HEK293 (cell line): ENCODE measurements around the gene REST.
A peak's percentile ranks its signal among the peaks of the same experiment; 100 is the strongest.

Experiments
- CTCF ChIA-PET: fragments of 350-600 bp; formaldehyde crosslinking; extraction: SDS; loops from one replicate; lab custom pipeline; 2021; ENCODE audit warnings: antibody characterized with exemption; lab: Yijun Ruan, JAX
- POLR2A ChIA-PET: fragments of 300-600 bp; formaldehyde crosslinking; extraction: SDS; loops from one replicate; lab custom pipeline; 2020; ENCODE audit warnings: antibody characterized with exemption, inconsistent platforms; lab: Yijun Ruan, JAX
- H3K27ac ChIP-seq: fragments of 200-500 bp; sonication (Bioruptor generic); 2 replicates; pipeline ENCODE4 v1.5.1; 2014; ENCODE audit warnings: low read depth, low read length, control low read depth, inconsistent platforms; ENCODE audit errors: extremely low read depth
- H3K36me3 ChIP-seq, 2 experiments: fragments of 200-500 bp in 1 of 2; sonication (Bioruptor generic) in 1 of 2; 1 replicate in 1 of 2; 2 replicates in 1 of 2; pipeline ENCODE4 v1.5.1; 2014 to 2017; ENCODE audit warnings: inconsistent platforms in 2 of 2, low read length in 2 of 2; ENCODE audit not compliant: control insufficient read depth in 2 of 2, insufficient read depth in 1 of 2
- H3K4me1 ChIP-seq: fragments of 200-500 bp; sonication (Bioruptor generic); 2 replicates; pipeline ENCODE4 v1.5.1; 2014; ENCODE audit warnings: mild to moderate bottlenecking, low read length, inconsistent platforms; ENCODE audit not compliant: control insufficient read depth, insufficient read depth
- H3K4me3 ChIP-seq: 2 replicates; pipeline ENCODE4 v1.5.1; 2011; ENCODE audit warnings: low read depth, mild to moderate bottlenecking, control low read depth, low read length, moderate library complexity
- H3K9me3 ChIP-seq: fragments of 200-500 bp; sonication (Bioruptor generic); 2 replicates; pipeline ENCODE4 v1.5.1; 2014; ENCODE audit warnings: low read depth, low read length, inconsistent platforms; ENCODE audit not compliant: control insufficient read depth, insufficient read depth
- KLF9 ChIP-seq: fragments of 450-650 bp; formaldehyde crosslinking; IDR thresholded peaks from 2 replicates; pipeline ENCODE4 v1.5.1; 2016; ENCODE audit warnings: missing biosample characterization, missing genetic modification characterization, low read depth
- MZF1 ChIP-seq: fragments of 450-650 bp; formaldehyde crosslinking; IDR thresholded peaks from 2 replicates; pipeline ENCODE4 v1.5.1; 2017; ENCODE audit warnings: missing biosample characterization, missing genetic modification characterization, borderline replicate concordance
- OSR2 ChIP-seq: fragments of 450-650 bp; formaldehyde crosslinking; IDR thresholded peaks from 2 replicates; pipeline ENCODE4 v1.5.1; 2016; ENCODE audit warnings: missing biosample characterization, missing genetic modification characterization
- ZNF184 ChIP-seq: fragments of 450-650 bp; IDR thresholded peaks from 2 replicates; pipeline ENCODE4 v1.5.1; 2018; ENCODE audit warnings: missing biosample characterization, mild to moderate bottlenecking, missing genetic modification characterization
- ZNF341 ChIP-seq: fragments of 450-650 bp; formaldehyde crosslinking; IDR thresholded peaks from 2 replicates; pipeline ENCODE4; 2016; ENCODE audit warnings: low read depth, missing biosample characterization, missing genetic modification characterization
- ZNF544 ChIP-seq: fragments of 450-650 bp; formaldehyde crosslinking; IDR thresholded peaks from 2 replicates; pipeline ENCODE4 v1.5.0; 2017; ENCODE audit warnings: missing biosample characterization, missing genetic modification characterization
- ZNF558 ChIP-seq: fragments of 450-650 bp; formaldehyde crosslinking; IDR thresholded peaks from 2 replicates; pipeline ENCODE4 v1.5.1; 2016; ENCODE audit warnings: missing biosample characterization, missing genetic modification characterization
- ZNF623 ChIP-seq: fragments of 450-650 bp; formaldehyde crosslinking; IDR thresholded peaks from 2 replicates; pipeline ENCODE4 v1.5.1; 2016; ENCODE audit warnings: missing biosample characterization, missing genetic modification characterization
- ZNF664 ChIP-seq: fragments of 450-650 bp; formaldehyde crosslinking; IDR thresholded peaks from 2 replicates; pipeline ENCODE4 v1.5.1; 2016; ENCODE audit warnings: missing biosample characterization, missing genetic modification characterization
- ZNF792 ChIP-seq: fragments of 450-650 bp; formaldehyde crosslinking; IDR thresholded peaks from 2 replicates; pipeline ENCODE4 v1.5.1; 2016; ENCODE audit warnings: missing biosample characterization, missing genetic modification characterization
- TF ChIP-seq, protein P1 (sequence below): fragments of 450-650 bp; formaldehyde crosslinking; IDR thresholded peaks from 2 replicates; pipeline ENCODE4 v1.5.1; 2016; ENCODE audit warnings: missing biosample characterization, missing genetic modification characterization
- TF ChIP-seq, protein P2 (sequence below): fragments of 450-650 bp; formaldehyde crosslinking; IDR thresholded peaks from 2 replicates; pipeline ENCODE4 v1.5.0; 2017; ENCODE audit warnings: missing biosample characterization, missing genetic modification characterization, borderline replicate concordance
- TF ChIP-seq, protein P3 (sequence below): fragments of 450-650 bp; formaldehyde crosslinking; IDR thresholded peaks from 2 replicates; pipeline ENCODE4 v1.5.1; 2016; ENCODE audit warnings: missing biosample characterization, missing genetic modification characterization, borderline replicate concordance
- TF ChIP-seq, protein P4 (sequence below): fragments of 450-650 bp; formaldehyde crosslinking; IDR thresholded peaks from 2 replicates; pipeline ENCODE4 v1.5.1; 2016; ENCODE audit warnings: missing biosample characterization, missing genetic modification characterization
- TF ChIP-seq, protein P5 (sequence below): fragments of 450-650 bp; formaldehyde crosslinking; IDR thresholded peaks from 2 replicates; pipeline ENCODE4 v1.5.1; 2016; ENCODE audit warnings: missing biosample characterization, missing genetic modification characterization, borderline replicate concordance

REST gene

DNA sequence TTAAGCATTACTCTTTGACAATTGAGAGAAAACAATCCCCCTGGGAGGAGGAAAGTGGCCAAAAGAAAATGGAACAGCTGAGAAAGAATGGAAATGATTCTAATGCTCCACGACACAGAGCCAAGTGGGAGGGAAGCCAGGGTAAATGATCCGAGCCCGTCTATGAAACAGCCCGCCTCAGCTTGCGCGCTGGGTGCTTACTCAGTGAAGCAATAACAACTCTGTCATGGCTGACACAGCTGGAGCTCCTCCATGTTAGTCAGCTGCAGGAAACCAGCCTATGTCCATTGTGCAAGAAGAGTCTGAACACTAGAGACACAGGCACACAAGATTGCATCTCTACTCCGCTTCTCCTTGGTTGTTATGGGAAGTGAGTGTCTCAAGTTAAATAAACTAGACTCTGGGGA lies 50.4 kb downstream of the REST start (continued):
- TF ChIP-seq, protein P1, sequence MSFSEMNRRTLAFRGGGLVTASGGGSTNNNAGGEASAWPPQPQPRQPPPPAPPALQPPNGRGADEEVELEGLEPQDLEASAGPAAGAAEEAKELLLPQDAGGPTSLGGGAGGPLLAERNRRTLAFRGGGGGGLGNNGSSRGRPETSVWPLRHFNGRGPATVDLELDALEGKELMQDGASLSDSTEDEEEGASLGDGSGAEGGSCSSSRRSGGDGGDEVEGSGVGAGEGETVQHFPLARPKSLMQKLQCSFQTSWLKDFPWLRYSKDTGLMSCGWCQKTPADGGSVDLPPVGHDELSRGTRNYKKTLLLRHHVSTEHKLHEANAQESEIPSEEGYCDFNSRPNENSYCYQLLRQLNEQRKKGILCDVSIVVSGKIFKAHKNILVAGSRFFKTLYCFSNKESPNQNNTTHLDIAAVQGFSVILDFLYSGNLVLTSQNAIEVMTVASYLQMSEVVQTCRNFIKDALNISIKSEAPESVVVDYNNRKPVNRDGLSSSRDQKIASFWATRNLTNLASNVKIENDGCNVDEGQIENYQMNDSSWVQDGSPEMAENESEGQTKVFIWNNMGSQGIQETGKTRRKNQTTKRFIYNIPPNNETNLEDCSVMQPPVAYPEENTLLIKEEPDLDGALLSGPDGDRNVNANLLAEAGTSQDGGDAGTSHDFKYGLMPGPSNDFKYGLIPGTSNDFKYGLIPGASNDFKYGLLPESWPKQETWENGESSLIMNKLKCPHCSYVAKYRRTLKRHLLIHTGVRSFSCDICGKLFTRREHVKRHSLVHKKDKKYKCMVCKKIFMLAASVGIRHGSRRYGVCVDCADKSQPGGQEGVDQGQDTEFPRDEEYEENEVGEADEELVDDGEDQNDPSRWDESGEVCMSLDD (tag by site-specific recombination) = no peak
- TF ChIP-seq, protein P2, sequence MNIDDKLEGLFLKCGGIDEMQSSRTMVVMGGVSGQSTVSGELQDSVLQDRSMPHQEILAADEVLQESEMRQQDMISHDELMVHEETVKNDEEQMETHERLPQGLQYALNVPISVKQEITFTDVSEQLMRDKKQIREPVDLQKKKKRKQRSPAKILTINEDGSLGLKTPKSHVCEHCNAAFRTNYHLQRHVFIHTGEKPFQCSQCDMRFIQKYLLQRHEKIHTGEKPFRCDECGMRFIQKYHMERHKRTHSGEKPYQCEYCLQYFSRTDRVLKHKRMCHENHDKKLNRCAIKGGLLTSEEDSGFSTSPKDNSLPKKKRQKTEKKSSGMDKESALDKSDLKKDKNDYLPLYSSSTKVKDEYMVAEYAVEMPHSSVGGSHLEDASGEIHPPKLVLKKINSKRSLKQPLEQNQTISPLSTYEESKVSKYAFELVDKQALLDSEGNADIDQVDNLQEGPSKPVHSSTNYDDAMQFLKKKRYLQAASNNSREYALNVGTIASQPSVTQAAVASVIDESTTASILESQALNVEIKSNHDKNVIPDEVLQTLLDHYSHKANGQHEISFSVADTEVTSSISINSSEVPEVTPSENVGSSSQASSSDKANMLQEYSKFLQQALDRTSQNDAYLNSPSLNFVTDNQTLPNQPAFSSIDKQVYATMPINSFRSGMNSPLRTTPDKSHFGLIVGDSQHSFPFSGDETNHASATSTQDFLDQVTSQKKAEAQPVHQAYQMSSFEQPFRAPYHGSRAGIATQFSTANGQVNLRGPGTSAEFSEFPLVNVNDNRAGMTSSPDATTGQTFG = no peak
- no peak for TF ChIP-seq MZF1 (tag by site-specific recombination)
- TF ChIP-seq, protein P3, sequence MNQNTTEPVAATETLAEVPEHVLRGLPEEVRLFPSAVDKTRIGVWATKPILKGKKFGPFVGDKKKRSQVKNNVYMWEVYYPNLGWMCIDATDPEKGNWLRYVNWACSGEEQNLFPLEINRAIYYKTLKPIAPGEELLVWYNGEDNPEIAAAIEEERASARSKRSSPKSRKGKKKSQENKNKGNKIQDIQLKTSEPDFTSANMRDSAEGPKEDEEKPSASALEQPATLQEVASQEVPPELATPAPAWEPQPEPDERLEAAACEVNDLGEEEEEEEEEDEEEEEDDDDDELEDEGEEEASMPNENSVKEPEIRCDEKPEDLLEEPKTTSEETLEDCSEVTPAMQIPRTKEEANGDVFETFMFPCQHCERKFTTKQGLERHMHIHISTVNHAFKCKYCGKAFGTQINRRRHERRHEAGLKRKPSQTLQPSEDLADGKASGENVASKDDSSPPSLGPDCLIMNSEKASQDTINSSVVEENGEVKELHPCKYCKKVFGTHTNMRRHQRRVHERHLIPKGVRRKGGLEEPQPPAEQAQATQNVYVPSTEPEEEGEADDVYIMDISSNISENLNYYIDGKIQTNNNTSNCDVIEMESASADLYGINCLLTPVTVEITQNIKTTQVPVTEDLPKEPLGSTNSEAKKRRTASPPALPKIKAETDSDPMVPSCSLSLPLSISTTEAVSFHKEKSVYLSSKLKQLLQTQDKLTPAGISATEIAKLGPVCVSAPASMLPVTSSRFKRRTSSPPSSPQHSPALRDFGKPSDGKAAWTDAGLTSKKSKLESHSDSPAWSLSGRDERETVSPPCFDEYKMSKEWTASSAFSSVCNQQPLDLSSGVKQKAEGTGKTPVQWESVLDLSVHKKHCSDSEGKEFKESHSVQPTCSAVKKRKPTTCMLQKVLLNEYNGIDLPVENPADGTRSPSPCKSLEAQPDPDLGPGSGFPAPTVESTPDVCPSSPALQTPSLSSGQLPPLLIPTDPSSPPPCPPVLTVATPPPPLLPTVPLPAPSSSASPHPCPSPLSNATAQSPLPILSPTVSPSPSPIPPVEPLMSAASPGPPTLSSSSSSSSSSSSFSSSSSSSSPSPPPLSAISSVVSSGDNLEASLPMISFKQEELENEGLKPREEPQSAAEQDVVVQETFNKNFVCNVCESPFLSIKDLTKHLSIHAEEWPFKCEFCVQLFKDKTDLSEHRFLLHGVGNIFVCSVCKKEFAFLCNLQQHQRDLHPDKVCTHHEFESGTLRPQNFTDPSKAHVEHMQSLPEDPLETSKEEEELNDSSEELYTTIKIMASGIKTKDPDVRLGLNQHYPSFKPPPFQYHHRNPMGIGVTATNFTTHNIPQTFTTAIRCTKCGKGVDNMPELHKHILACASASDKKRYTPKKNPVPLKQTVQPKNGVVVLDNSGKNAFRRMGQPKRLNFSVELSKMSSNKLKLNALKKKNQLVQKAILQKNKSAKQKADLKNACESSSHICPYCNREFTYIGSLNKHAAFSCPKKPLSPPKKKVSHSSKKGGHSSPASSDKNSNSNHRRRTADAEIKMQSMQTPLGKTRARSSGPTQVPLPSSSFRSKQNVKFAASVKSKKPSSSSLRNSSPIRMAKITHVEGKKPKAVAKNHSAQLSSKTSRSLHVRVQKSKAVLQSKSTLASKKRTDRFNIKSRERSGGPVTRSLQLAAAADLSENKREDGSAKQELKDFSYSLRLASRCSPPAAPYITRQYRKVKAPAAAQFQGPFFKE (tag by site-specific recombination) = no peak
- TF ChIP-seq ZNF184 = no peak
- no peak for TF ChIP-seq ZNF792 (tag by site-specific recombination)
- no peak for TF ChIP-seq ZNF664 (tag by site-specific recombination)
- peak; percentile 44; the same call in 1 of the 2 replicates for TF ChIP-seq ZNF341 (tag by site-specific recombination)

DNA sequence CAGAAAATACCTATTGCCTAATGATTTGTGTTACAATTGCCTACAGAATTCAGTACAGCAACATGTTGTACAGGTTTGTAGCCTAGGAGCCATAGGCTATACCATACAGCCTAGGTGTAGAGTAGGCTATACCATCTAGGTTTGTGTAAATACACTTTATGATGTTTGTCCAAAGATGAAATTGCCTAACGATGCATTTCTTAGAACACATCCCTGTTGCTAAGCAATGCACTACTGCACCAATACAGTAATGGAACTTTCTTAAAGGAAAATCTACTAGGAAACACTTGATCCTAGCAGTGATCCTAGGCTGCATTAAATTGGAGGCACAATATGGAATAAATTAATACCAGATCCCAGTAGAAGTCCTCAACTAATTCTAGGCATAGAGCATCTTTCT lies 51.4 kb downstream of the REST start:
- ChIA-PET POLR2A (no interaction called here), CTCF (interaction anchor here (0.6 to 1.4 kb wide), 3 partner anchors 18 to 640 kb away, joined by 4 to 5 read pairs (median 5); no protein-coding TSS in a partner anchor)
- Histone ChIP-seq H3K9me3 (no peaks in the 10 kb centered on the region), H3K36me3 (peaks cover 5 to 23% of the 10 kb centered on the region in 2 experiments), H3K4me3 (no peak overlapping the region), H3K4me1 (no peaks in the 10 kb centered on the region), H3K27ac (no peak overlapping the region)
- TF ChIP-seq, protein P4, sequence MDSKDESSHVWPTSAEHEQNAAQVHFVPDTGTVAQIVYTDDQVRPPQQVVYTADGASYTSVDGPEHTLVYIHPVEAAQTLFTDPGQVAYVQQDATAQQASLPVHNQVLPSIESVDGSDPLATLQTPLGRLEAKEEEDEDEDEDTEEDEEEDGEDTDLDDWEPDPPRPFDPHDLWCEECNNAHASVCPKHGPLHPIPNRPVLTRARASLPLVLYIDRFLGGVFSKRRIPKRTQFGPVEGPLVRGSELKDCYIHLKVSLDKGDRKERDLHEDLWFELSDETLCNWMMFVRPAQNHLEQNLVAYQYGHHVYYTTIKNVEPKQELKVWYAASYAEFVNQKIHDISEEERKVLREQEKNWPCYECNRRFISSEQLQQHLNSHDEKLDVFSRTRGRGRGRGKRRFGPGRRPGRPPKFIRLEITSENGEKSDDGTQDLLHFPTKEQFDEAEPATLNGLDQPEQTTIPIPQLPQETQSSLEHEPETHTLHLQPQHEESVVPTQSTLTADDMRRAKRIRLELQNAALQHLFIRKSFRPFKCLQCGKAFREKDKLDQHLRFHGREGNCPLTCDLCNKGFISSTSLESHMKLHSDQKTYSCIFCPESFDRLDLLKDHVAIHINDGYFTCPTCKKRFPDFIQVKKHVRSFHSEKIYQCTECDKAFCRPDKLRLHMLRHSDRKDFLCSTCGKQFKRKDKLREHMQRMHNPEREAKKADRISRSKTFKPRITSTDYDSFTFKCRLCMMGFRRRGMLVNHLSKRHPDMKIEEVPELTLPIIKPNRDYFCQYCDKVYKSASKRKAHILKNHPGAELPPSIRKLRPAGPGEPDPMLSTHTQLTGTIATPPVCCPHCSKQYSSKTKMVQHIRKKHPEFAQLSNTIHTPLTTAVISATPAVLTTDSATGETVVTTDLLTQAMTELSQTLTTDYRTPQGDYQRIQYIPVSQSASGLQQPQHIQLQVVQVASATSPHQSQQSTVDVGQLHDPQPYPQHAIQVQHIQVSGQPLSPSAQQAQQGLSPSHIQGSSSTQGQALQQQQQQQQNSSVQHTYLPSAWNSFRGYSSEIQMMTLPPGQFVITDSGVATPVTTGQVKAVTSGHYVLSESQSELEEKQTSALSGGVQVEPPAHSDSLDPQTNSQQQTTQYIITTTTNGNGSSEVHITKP (tag by site-specific recombination) = peak; percentile 79
- TF ChIP-seq, protein P5, sequence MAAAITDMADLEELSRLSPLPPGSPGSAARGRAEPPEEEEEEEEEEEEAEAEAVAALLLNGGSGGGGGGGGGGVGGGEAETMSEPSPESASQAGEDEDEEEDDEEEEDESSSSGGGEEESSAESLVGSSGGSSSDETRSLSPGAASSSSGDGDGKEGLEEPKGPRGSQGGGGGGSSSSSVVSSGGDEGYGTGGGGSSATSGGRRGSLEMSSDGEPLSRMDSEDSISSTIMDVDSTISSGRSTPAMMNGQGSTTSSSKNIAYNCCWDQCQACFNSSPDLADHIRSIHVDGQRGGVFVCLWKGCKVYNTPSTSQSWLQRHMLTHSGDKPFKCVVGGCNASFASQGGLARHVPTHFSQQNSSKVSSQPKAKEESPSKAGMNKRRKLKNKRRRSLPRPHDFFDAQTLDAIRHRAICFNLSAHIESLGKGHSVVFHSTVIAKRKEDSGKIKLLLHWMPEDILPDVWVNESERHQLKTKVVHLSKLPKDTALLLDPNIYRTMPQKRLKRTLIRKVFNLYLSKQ = no peak
- TF ChIP-seq OSR2 (tag by site-specific recombination) (no peak), ZNF544 (tag by site-specific recombination) (no peak), ZNF623 (tag by site-specific recombination) (no peak), ZNF558 (tag by site-specific recombination) (no peak), KLF9 (no peak)
